NCI-H82 treated with DMSO at 0.1 percent for 48 hours (cell line): ENCODE data around the gene CASP7.

Experiments used
- DNase-seq: peaks from one replicate; lab custom pipeline; 2025; ENCODE audit not compliant: unreplicated experiment; lab: John Stamatoyannopoulos, UW

Gene CASP7

DNA sequence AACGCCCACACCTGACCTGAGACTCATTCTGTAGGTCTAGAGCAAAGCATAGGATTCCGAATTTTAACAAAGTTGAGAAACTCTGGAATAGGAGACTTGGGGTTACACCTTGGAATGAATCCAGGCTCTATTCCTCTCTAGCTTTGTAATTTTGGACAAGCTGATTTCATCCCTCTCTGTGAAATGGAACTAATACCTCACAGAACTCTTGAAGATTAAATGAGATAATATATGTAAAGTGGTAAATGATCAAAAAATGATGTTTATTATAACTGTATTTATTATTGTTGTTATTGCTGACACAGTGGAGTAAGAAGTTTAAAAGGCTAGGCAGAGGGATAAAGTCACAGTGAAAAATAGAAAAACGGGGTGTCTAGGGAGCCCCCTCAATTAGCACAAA is 32.3 kb downstream of the CASP7 start:
- DNase-seq = no peak

DNA sequence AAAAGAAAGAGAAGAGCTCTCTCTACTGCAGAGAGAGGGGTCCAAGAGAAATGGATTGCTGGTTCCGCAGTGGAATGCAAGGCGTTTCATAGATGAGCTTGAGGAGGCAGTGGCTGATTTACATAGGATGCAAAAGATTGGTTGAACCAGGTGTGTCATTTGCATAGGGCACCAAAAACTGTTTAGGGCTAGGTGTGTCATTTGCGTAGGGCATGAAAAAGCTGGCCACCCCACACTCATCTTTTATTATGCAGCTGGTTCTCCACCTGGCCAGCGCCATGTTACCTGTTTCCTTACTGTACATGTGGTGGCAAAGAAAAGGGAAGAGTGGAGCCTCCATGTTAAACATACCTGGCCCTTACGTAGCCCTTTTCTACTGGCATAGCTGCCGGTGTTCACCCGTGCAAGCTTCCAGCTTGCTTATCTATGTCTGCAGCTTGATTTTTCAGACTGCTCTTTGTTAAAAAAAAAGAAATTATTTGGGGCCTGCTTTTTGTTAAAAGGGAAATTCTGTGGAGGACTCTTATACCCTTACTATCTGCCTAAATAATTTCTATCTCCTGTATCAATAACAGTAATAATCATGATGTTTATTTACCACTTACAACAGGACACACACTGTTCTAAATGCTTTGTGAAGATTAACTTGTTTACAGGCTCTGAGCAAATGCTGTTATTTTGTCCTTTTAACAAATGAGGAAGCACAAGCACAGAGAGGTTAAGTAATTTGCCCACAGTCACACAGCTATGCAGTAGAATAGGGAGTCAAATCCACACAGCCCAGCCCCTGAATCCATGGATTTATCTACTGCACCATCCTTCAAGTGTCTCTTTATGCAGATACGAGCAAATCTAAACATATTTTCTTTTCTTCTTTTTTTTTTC is 33.3 kb downstream of the CASP7 start:
- DNase-seq = no peak

DNA sequence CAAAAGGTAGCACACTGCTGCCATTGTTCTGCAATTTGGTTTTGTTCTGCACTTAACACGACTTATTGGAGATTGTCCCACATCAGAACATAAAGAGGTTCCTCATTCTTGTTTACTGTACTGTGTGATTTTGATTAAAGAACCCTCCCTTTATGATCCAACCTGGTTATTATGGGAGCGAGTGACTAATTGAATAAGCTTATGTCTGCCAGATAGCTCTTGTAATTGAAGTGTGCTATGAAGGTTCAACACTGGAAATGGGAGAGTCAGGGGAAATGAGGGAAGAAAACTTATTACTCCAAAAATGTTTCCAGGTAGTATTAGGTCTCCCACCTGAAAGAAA is 33.9 kb downstream of the CASP7 start:
- no peak for DNase-seq

DNA sequence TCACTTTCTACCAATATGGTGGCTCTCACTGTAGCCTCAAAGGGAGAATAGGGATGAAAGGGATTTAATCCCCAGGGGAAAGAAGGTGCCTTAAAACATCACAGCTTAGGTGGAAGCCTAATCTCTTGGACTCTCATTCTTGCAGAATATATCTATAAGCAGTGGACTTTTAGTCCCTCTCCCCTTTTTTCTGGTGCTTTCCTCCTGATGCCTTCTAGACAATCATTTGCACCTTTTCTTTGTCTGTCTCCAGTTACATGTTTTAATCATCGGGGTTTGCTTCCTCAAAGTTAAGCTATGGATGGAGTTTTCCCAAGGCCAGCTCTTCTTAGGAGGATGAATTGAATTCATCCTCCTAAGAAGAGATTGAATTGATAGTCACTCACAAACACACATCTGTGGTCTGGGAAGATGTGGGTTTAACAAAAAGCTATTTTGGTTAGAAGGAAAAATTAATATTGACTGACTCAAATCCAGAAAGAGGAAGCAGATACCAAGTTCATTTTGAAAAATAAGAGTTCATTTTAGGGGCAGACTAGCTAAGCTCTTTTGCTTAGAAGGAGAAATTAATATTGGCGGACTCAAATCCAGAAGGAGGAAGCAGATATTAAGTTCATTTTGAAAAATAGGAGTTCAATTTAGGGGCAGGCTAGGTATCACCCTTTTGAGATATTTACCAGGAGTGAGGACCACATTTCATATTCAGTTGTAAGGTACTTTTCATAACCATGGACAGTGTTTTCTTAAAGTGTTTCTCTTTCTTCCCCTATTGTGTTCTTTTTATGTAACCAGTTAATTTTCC is 36.6 kb downstream of the CASP7 start:
- no peak for DNase-seq

DNA sequence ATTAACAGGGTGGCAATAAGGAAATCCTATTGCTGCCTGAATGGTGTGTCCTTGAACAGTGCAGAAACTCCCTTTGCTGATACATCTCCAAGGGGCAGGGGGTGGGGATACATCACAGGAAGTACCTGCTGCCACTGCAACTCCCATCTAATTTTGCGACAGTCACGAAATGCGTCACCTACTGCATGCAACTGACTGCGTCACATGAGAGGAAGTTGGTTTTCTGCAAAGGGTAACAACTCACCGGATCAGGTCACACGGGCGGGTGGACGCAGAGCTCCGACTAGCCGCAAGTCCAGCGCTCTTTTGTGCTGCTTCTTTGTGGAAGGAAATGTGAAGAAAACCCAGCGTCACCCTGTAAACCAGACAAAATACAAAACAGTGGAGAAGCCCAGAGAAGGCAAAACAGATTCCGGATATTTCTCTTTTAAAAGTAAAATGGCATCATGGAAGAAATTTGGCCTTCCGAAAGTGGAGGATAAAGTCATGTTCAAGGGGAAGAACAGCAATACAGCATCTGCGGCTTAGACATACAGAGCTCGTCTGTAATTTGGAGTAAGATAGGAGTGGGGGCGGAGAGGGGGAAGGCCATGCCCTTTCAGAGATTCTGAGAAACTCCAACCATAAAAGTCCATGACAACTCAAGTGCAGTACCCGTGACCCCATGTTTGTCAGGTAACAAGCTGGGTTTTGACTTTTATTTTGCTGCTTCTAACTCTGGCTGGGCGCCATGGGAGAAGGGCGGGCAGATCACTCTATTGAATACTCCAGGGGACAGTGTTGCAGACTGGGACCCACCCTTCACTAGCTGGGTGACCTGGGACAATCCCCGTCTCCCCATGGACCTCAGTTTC is 39.5 kb downstream of the CASP7 start:
- no peak for DNase-seq

DNA sequence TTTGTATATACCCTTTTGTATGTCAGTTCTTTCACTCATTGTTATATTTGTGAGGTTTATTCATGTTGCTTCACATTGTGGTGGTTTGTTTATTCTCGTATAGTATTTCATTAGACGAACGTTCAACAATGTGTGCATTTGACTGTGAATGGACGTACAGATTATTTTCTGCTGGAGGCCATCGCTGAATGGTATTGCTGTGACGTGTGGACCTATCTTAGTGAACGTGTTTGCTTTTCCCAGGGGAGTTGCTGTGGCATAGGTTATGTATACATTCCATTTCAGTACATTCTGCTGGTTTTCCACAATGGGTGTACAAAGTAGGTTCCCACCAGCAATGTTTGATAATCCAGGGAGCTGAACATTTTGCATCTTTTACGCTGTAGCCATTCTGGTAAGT is 40.7 kb downstream of the CASP7 start:
- DNase-seq = no peak

DNA sequence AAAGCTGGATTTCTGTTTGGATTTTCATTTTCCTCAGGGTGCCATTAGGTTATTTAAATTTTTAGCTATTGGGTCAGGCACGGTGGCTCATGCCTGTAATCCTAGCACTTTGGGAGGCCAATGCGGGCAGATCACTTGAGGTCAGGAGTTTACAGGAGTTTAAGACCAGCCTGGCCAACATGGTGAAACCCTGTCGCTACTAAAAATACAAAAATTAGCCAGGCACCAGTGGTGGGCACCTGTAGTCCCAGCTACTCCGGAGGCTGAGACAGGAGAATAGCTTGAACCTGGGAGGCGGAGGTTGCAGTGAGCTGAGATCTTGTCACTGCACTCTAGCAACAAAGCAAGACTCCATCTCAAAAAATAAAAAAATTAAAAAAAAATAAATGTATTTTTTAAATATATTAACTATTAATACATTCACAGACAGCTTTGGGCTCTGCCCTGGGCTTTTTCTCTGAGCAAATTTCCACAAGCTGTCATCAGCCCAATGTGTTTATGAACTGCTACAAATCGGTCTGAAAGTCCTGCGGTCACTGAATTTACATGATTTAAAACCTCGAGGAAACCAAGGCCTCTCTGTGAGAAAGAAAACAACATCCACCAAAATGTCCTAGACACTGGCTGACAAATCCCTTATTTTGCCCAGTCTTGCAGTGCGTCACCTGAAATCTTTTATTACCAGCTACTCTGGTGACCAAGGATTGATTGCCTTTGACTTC is 52.6 kb downstream of the CASP7 start:
- no peak for DNase-seq

DNA sequence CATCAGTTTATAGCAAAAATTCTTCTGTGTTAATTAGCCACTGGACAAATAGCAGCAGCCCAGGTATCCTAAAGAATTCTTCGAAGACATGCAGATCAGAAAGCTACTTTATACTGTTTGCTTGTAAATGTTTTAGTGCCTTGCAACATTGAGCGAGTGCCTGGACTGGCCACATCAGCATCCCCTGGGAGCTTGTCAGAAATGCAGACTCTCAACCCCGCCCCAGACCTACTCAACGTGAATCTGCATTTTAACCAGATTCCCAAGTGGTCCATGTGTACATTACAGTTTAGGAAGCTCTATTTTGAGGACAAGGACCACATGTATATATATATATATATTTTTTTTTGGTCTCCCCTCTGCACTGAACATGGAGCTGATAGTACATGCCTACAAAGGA is 53.3 kb downstream of the CASP7 start:
- DNase-seq = no peak

DNA sequence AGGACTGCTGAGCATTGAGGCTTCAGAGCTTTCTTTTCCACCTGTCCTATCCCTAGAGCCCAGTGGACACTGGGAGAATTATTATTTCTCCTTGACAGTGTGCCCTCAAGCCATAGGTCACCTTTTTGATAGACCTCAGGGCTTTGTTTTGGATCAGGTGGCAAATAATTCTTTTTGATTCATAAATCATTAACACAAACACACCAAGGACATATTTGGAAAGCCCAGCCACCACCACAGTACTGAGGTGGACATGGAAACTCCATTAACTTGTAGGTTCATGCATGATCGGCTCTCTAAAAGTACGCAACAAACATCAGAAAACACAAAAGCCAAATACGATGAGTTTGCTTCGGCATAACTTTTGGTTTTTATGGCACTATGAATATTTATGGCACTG is 53.9 kb downstream of the CASP7 start:
- DNase-seq = no peak

DNA sequence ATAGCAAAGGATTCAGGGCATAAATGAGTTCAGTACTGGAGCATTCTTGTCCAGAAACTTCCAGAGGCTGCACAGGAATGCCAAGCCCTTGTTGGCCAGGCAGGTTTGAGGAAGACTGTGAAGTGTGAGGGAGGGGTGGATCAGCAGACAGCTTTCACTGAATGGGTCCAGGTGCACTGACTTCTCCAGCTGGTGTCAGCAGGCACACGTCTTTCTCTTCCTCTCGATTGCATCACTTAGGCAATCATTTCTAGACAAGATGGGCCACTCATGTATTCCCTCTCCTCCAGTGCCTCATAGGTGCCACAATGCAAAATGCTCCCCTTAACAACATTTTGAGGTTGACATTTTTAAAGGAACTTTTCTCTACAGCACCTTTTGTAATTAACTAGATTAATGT is 56.2 kb downstream of the CASP7 start:
- DNase-seq = no peak

DNA sequence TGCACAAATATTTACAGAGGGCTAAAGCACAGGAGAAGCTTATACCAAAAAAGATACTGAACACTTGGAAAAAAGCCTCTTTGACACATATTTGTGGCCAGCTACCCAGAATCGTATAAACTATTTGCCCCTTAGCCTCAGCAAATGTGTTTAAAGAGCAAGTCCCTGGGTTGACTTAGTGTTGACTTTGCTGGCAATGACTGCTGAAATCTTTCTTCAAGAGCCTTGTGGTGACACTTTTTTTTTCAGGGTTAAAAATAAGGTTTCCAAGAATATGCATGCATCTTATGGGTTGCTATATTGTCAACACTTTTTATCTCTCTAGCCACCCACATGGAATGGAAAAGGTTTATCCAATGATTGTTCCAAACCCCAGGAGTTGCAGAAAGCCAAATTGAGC is 56.9 kb downstream of the CASP7 start:
- DNase-seq = no peak

DNA sequence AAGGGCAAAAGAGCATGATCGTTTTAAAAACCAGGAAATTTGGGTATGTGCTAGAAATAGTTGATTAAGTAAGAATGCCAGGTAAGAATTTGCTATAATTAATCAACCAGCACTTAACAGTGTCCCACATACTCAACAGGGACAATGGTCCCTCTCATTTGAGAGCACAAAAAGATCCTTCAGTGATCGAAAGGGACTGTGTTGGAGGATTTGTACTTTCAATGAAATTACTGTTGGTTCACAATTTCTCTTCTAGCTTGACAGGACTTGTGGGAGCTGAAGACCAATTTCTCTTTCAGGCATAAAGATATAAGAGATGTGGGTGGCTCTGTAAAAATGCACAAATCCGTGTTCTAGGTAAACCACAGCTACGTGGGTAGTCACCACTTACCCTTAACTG is 59.3 kb downstream of the CASP7 start:
- DNase-seq = no peak

DNA sequence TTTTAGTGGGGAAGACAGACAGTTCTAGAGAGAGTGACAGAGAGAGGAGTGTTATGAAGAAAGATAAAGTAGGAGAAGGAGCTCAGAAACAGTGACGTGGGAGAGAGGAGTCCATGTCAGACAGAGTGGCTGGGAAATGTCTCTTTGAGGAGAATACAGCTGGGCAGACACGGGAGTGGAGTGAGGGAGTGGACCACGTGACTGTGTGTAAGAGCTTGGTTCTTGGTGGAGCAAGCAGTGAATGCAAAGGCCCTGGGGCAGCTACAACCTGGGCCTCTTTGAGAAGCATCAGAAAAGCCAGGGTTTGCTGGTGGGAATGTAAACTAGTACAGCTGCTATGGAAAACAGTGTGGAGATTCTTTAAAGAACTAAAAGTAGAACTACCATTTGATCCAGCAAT is 59.9 kb downstream of the CASP7 start:
- no peak for DNase-seq

DNA sequence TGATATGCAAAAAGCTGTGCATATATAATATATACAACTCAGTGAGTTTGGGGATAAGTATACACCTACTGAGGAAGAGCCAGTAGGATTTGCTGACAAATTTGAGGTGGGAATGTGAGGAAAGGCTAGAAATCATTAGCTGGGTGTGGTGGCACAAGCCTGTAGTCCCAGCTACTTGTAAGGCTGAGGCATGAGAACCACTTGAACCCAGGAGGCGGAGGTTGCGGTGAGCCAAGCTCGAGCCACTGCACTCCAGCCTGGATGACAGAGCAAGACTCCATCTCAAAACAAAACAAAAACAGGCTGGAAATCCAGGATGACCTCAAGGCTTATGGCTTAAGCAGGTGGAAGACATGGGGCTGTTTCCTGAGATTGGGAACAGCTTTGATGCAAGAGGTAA is 61.1 kb downstream of the CASP7 start:
- DNase-seq = no peak

DNA sequence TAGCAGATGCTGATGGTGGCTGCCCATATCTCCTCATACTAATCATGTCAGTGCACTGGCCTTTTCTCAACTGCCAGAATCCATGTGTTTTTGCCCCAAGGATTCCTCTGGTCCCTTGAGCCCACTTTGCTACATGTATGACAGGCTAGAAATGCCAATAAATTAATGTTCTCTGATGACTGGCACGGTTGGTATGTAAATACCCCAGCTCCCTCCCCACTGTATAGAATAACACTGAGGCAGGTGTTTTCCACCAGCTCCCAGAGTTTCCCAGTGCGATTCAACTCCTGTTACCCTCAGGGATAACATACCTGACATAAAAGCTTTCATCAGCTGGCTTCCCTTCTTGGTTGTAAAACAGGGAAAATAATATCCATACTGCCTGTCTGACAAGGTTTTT is 62.8 kb downstream of the CASP7 start:
- no peak for DNase-seq

DNA sequence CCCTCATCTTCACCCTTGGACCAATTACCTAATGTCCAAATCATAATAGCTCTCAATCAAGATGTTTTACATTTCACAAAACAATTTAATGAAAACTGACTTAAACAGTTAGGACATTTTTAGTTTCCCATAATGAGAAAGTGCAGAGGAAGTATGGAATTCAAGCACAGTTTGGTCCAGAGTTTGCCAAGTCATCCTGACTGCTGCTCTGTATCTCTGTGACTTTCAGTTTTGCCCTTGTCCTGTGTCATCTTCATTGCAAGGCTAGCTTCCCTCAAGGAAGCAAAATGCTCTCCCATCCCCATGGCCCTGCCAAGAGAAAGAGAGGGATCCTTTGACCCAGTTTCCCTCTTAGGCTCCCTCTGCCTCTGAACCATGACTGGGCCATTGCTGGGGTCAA is 63.9 kb downstream of the CASP7 start:
- DNase-seq = no peak

DNA sequence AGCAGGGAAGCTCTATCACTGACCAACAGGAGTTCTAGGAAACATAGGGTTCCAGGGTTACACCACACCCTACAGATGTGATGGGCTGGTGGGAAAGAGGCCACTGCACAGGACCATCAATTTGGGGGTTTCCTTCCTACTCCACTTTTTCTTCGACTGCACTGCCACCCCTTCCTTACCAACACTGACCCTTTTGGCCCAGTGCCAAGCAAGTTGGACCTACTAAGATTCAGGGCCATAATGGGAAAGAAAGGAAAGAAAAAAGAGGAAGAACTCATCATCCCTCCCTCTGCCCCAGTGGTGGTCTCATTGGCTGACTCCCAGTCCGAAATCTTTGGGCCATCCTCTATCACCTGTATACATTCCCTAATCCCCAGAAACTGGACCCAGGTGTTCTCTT is 65.7 kb downstream of the CASP7 start:
- DNase-seq = no peak

DNA sequence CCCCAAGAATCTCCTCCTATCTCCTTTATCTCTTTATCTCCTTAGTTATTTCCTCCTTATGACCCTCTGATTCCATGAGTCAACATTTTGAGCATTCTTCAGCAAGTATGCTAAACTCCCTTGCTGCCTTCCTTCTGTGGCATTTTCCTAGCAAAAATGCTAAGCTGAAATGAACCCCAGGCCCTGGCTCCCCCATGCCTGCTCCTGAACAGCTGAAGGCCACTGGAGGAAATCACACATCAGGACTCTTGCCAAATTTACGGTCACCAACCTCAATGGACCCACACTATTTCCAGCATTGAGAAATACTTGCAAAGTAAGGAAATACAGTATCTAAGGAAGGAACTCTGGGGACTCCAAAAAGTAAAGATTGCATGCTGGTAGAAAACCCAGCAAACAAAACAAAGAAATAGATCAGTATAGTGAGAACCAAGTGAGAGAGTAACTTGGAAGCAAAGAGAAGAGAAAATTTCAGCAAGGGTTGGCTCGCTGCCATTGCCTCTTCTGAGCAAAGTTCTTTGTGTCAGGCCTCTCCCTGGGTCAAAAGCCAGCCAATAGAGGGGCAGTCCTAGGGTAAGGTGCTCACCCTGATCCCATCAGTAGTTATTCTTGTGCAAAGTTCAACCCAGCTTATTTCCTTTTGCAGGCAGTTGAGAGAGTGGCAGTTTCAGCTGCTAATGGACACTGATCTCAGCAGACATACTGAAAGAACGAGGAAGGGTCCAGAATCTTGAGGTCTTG is 66.7 kb downstream of the CASP7 start:
- DNase-seq = no peak

DNA sequence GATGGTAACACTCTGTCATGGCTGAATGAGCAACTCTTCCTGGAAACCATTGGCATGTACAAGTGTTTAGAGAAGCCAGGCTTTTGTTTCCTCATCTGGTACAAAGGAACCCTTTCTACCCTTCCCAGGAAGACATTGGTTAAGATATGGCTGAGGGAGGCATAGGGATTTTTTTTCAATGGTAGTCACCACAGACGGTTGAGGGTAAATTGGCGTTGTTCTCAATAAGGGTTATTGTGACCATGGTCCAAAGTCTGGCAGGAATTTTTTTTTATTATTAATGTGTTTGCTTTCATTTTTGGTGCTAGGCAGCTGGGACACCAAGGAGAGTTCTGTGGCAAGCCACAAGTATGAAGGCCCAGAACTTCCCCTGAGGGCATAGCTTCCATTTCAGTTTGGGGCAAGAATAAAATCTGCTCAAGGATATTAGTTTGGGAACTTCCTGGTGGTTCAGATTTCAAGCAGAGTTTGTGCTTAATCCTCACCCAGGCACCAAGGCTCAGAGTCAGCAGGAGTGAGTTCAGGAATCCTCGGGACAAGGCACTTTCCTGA is 71.5 kb downstream of the CASP7 start, which contains the start of gene PLEKHS1:
TSS of gene PLEKHS1 (plus strand) at position 502 of the 552 bp plus-strand sequence. CDS start 3,596 bp downstream, outside the sequence.
- DNase-seq = no peak

DNA sequence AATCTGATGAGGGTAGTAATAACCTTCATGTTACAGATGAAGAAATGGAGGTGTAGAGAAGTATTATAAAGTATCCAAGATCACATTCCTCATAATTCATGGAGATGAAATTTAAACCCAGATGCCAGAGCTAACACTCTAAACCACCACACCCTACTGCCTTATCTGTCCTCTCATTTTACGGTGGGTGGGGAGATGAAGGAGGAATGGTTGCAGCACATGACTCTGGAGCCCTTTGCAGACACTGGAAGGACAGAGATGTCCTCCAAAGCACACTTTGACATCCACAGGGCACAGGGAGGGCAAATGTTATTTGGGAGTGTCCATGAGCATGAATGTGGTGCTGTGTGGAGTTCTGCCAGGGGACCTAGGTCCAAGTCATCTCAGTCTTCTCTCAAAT is 72.8 kb downstream of the CASP7 start:
- DNase-seq = no peak
